Measurements from ENCODE around the gene KRT25.

- no peak for TF ChIP-seq CTCF (IDR thresholded peaks at IDR 0.05; ENCODE audit: low read length)
- no peak for TF ChIP-seq EZH2phosphoT487 (IDR thresholded peaks at IDR 0.05; ENCODE audit: low read length)
Measured at GRCh38 chr17:40796846-40797245, 41.7 kb upstream of the KRT25 start.

Measured in MM.1S (cell line).